Neural cell (in vitro differentiated cells): ENCODE measurements around the gene MIX23. TPM values are rescaled to one million over a fixed set of nuclear protein-coding genes. Genes with fewer than 3 reads are reported as not detected.

Source experiments
- H2AFZ ChIP-seq: fragments of 200-600, 300-800 bp; sonication (generic), shearing (Covaris generic); 2 replicates; pipeline ENCODE4 v1.6.0; 2014; ENCODE audit warnings: low read depth, mild to moderate bottlenecking, antibody characterized with exemption, low read length, moderate library complexity
- H3F3A ChIP-seq: fragments of 200-600 bp; shearing (Covaris generic); 2 replicates; pipeline ENCODE4 v1.6.1; 2016; ENCODE audit warnings: mild to moderate bottlenecking, moderate library complexity, mixed read lengths, antibody characterized with exemption, low read length; ENCODE audit not compliant: insufficient read depth, poor library complexity, severe bottlenecking
- H3K27ac ChIP-seq: fragments of 200-600, 300-800 bp; sonication (generic), shearing (Covaris generic); 2 replicates; pipeline ENCODE4 v1.5.1; 2014; ENCODE audit warnings: mild to moderate bottlenecking, low read length, moderate library complexity
- H3K27me3 ChIP-seq: fragments of 300-800, 200-600 bp; sonication (generic), shearing (Covaris generic); 2 replicates; pipeline ENCODE4 v1.6.0; 2014; ENCODE audit warnings: mild to moderate bottlenecking, low read depth, low read length, moderate library complexity; ENCODE audit not compliant: insufficient read depth
- H3K36me3 ChIP-seq: fragments of 300-800, 200-600 bp; sonication (generic), shearing (Covaris generic); 2 replicates; pipeline ENCODE4 v1.5.1; 2014; ENCODE audit warnings: mild to moderate bottlenecking, antibody characterized with exemption, low read length, moderate library complexity; ENCODE audit not compliant: insufficient read depth
- H3K4me2 ChIP-seq: fragments of 300-800, 200-600 bp; sonication (generic), shearing (Covaris generic); 2 replicates; pipeline ENCODE4 v1.6.0; 2014; ENCODE audit warnings: mild to moderate bottlenecking, low read length
- H3K4me3 ChIP-seq: fragments of 300-800, 200-600 bp; sonication (generic), shearing (Covaris generic); 2 replicates; pipeline ENCODE4 v1.5.1; 2014; ENCODE audit warnings: mild to moderate bottlenecking, low read length, moderate library complexity
- H3K79me2 ChIP-seq: fragments of 200-600 bp; shearing (Covaris generic); replicated peaks from 2 replicates; pipeline ENCODE4 v1.6.0; 2014; ENCODE audit warnings: mild to moderate bottlenecking, low read length, moderate library complexity; ENCODE audit not compliant: insufficient read depth
- H3K9ac ChIP-seq: fragments of 300-800, 200-600 bp; sonication (generic), shearing (Covaris generic); 2 replicates; pipeline ENCODE4 v1.6.1; 2016; ENCODE audit warnings: mild to moderate bottlenecking, low read length, mixed read lengths
- H3K9me2 ChIP-seq: fragments of 200-600 bp; shearing (Covaris generic); 2 replicates; pipeline ENCODE4 v1.6.1; 2016; ENCODE audit warnings: mild to moderate bottlenecking, low read length, mixed read lengths; ENCODE audit not compliant: insufficient read depth
- H3K9me3 ChIP-seq: fragments of 200-600, 300-800 bp; sonication (generic), shearing (Covaris generic); 2 replicates; pipeline ENCODE4 v1.6.1; 2016; ENCODE audit warnings: mild to moderate bottlenecking, mixed run types, low read length, moderate library complexity, mixed read lengths
- H4K20me1 ChIP-seq: fragments of 200-600 bp; shearing (Covaris generic); 2 replicates; pipeline ENCODE4 v1.6.1; 2016; ENCODE audit warnings: mild to moderate bottlenecking, mixed run types; ENCODE audit not compliant: insufficient read depth
- EP300 ChIP-seq: fragments of 450-650 bp; conservative IDR thresholded peaks from 2 replicates; pipeline ENCODE4 v1.6.1; 2014; ENCODE audit warnings: antibody characterized with exemption, mild to moderate bottlenecking, moderate library complexity; ENCODE audit not compliant: poor library complexity, severe bottlenecking
- EZH2 ChIP-seq: fragments of 200-600, 300-800 bp; shearing (Covaris generic), sonication (generic); IDR thresholded peaks from 2 replicates; pipeline ENCODE4 v1.6.1; 2014; ENCODE audit warnings: antibody characterized with exemption, low read length, borderline replicate concordance, mild to moderate bottlenecking; ENCODE audit not compliant: insufficient read depth, poor library complexity, severe bottlenecking
- MXI1 ChIP-seq: fragments of 450-650 bp; conservative IDR thresholded peaks from 2 replicates; pipeline ENCODE4 v1.6.1; 2014; ENCODE audit warnings: antibody characterized with exemption, mild to moderate bottlenecking; ENCODE audit not compliant: poor library complexity, severe bottlenecking
- POLR2AphosphoS5 ChIP-seq: IDR thresholded peaks from 2 replicates; pipeline ENCODE4 v1.6.1; 2012
- RAD21 ChIP-seq: fragments of 450-650 bp; conservative IDR thresholded peaks from 2 replicates; pipeline ENCODE4 v1.6.1; 2014; ENCODE audit warnings: antibody characterized with exemption, mild to moderate bottlenecking, moderate library complexity
- SMC3 ChIP-seq: fragments of 450-650 bp; conservative IDR thresholded peaks from 2 replicates; pipeline ENCODE4 v1.6.1; 2014; ENCODE audit warnings: antibody characterized with exemption, mild to moderate bottlenecking, moderate library complexity; ENCODE audit not compliant: poor library complexity
- TAF1 ChIP-seq: IDR thresholded peaks from 2 replicates; pipeline ENCODE4 v1.6.1; 2012; ENCODE audit warnings: low read depth
- polyA plus RNA-seq: library from polyadenylated mRNA; depleted of rRNA; stranded (reverse); fragments of >200 nt; gene quantifications from 2 replicates; pipeline ENCODE4 v1.2.3, GENCODE V29; 2014
- TF ChIP-seq, protein P1 (sequence below): fragments of 450-650 bp; IDR thresholded peaks from 2 replicates; pipeline ENCODE4 v1.5.1; 2014; ENCODE audit warnings: antibody characterized with exemption, mild to moderate bottlenecking, moderate library complexity; ENCODE audit not compliant: poor library complexity, severe bottlenecking
- TF ChIP-seq, protein P2 (sequence below): IDR thresholded peaks from 2 replicates; pipeline ENCODE4 v1.6.1; 2012; ENCODE audit warnings: borderline replicate concordance

Gene MIX23
- polyA plus RNA-seq, 1 donor from 2014 or later, result 87.3 TPM

DNA sequence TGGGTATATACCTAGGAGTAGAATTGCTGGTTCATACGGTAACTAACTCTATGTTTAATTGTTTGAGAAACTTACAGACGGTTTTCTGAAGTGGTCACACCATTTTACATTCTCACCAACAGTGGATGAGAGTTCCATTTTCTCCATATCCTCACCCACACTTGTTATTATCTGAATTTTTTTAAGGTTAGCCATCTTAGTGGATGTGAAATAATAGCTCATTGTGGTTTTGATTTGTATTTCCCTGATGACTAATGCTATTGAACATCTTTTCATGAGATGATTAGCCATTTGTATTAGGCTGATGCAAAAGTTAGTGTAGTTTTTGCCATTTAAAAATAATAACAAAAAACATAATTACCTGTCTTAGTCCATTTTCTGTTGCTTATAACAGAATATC is 39.4 kb downstream of the MIX23 start:
- Histone ChIP-seq H3K9me2 (no peaks in the 10 kb centered on the region), H3K4me3 (no peak overlapping the region), H3K4me2 (no peak overlapping the region), H3K9ac (no peak overlapping the region), H3K27me3 (no peaks in the 10 kb centered on the region), H3K9me3 (no peaks in the 10 kb centered on the region), H3F3A (no peaks in the 10 kb centered on the region), H3K36me3 (no peaks in the 10 kb centered on the region), H2AFZ (no peak overlapping the region), H4K20me1 (no peaks in the 10 kb centered on the region), H3K27ac (no peak overlapping the region), H3K79me2 (no peaks in the 10 kb centered on the region)
- TF ChIP-seq TAF1 (no peak), MXI1 (no peak), POLR2AphosphoS5 (no peak), EP300 (no peak), RAD21 (no peak), SMC3 (no peak), EZH2 (no peak)
- TF ChIP-seq, protein P1, sequence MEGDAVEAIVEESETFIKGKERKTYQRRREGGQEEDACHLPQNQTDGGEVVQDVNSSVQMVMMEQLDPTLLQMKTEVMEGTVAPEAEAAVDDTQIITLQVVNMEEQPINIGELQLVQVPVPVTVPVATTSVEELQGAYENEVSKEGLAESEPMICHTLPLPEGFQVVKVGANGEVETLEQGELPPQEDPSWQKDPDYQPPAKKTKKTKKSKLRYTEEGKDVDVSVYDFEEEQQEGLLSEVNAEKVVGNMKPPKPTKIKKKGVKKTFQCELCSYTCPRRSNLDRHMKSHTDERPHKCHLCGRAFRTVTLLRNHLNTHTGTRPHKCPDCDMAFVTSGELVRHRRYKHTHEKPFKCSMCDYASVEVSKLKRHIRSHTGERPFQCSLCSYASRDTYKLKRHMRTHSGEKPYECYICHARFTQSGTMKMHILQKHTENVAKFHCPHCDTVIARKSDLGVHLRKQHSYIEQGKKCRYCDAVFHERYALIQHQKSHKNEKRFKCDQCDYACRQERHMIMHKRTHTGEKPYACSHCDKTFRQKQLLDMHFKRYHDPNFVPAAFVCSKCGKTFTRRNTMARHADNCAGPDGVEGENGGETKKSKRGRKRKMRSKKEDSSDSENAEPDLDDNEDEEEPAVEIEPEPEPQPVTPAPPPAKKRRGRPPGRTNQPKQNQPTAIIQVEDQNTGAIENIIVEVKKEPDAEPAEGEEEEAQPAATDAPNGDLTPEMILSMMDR, result no peak
- TF ChIP-seq, protein P2, sequence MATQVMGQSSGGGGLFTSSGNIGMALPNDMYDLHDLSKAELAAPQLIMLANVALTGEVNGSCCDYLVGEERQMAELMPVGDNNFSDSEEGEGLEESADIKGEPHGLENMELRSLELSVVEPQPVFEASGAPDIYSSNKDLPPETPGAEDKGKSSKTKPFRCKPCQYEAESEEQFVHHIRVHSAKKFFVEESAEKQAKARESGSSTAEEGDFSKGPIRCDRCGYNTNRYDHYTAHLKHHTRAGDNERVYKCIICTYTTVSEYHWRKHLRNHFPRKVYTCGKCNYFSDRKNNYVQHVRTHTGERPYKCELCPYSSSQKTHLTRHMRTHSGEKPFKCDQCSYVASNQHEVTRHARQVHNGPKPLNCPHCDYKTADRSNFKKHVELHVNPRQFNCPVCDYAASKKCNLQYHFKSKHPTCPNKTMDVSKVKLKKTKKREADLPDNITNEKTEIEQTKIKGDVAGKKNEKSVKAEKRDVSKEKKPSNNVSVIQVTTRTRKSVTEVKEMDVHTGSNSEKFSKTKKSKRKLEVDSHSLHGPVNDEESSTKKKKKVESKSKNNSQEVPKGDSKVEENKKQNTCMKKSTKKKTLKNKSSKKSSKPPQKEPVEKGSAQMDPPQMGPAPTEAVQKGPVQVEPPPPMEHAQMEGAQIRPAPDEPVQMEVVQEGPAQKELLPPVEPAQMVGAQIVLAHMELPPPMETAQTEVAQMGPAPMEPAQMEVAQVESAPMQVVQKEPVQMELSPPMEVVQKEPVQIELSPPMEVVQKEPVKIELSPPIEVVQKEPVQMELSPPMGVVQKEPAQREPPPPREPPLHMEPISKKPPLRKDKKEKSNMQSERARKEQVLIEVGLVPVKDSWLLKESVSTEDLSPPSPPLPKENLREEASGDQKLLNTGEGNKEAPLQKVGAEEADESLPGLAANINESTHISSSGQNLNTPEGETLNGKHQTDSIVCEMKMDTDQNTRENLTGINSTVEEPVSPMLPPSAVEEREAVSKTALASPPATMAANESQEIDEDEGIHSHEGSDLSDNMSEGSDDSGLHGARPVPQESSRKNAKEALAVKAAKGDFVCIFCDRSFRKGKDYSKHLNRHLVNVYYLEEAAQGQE, result no peak

DNA sequence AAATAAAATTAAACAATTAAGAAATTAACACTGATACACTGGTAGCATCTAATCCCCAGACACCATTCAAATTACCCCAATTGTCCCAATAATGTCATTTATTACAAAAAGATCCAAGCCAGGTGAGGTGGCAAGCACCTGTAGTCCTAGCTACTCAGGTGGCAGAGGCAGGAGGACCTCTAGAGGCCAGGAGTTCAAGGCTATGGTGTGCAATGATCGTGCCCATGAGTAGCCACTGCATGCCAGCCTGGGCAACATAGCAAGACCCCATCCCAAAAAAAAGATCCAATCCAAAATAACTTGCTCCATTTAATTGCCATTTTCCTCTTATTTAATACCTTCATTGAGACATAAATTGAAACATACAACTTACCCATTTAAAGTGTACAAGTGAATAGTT is 40.2 kb downstream of the MIX23 start:
- H3K9me3 ChIP-seq, result no peaks in the 10 kb centered on the region
- H2AFZ ChIP-seq, result no peak overlapping the region
- no peak for TF ChIP-seq POLR2AphosphoS5
- TF ChIP-seq RAD21, result no peak
- TF ChIP-seq, protein P1, result no peak
- TF ChIP-seq, protein P2, result no peak
- no peak for TF ChIP-seq SMC3
- no peak for TF ChIP-seq EP300
- TF ChIP-seq EZH2, result no peak
- no peak for TF ChIP-seq TAF1
- no peak for TF ChIP-seq MXI1
- no peak overlapping the region for H3K9ac ChIP-seq
- H3K36me3 ChIP-seq, result no peaks in the 10 kb centered on the region
- H3K4me2 ChIP-seq, result no peak overlapping the region
- H3K27me3 ChIP-seq, result no peaks in the 10 kb centered on the region
- no peak overlapping the region for H3K27ac ChIP-seq
- no peaks in the 10 kb centered on the region for H3K79me2 ChIP-seq
- no peaks in the 10 kb centered on the region for H4K20me1 ChIP-seq
- no peaks in the 10 kb centered on the region for H3K9me2 ChIP-seq
- no peak overlapping the region for H3K4me3 ChIP-seq
- H3F3A ChIP-seq, result no peaks in the 10 kb centered on the region
